A549 (cell line): Measurements from ENCODE around the gene DSG3. TPM values are rescaled to one million over a fixed set of nuclear protein-coding genes. Genes with fewer than 3 reads are reported as not detected.

ENCODE experiments used
- ATAC-seq, 2 experiments: fragments of 200-7000 bp in 1 of 2; fragments of >200 bp in 1 of 2; cut with Nextera tagmentation in 1 of 2; cut with Tn5 transposase in 1 of 2; 3 replicates each; pipeline versions ENCODE4 v1.8.0 to v1.9.1; 2018 to 2020; ENCODE audit warnings: mild to moderate bottlenecking in 1 of 2, moderate library complexity in 1 of 2
- CTCF ChIA-PET: fragments of 300-600 bp; sonication (Branson Sonifier 250); formaldehyde crosslinking; extraction: SDS; loops from one replicate; lab custom pipeline; 2021; ENCODE audit warnings: antibody characterized with exemption, inconsistent platforms; lab: Yijun Ruan, JAX
- POLR2A ChIA-PET: fragments of 350-600 bp; formaldehyde crosslinking; extraction: SDS; loops from one replicate; lab custom pipeline; 2021; ENCODE audit warnings: antibody characterized with exemption, inconsistent platforms; lab: Yijun Ruan, JAX
- DNase-seq, 2 experiments: peaks; one replicate each; pipeline versions ENCODE4 v3.0.0 to v3.0.0-alpha.2; 2011 to 2016; ENCODE audit warnings: low read depth in 1 of 2, low spot score in 1 of 2
- FAIRE-seq: peaks from 2 replicates; lab custom pipeline; 2011; peaks lifted over from hg19 to GRCh38; lab: Jason Lieb, UNC
- H3K27ac ChIP-seq, 2 experiments: fragments of >200 bp; sonication (Bioruptor Twin); formaldehyde crosslinking; 3 replicates each; pipeline ENCODE4 v1.5.1; 2016 to 2017
- H3K4me1 ChIP-seq: fragments of >200 bp; sonication (Bioruptor Twin); formaldehyde crosslinking; 3 replicates; pipeline ENCODE4 v1.6.1; 2016
- H3K4me2 ChIP-seq: fragments of >200 bp; sonication (Bioruptor Twin); formaldehyde crosslinking; 3 replicates; pipeline ENCODE4 v1.6.1; 2016
- H3K4me3 ChIP-seq: fragments of >200 bp; sonication (Bioruptor Twin); formaldehyde crosslinking; 3 replicates; pipeline ENCODE4 v1.5.1; 2016
- H3K9me3 ChIP-seq: fragments of >200 bp; sonication (Bioruptor Twin); formaldehyde crosslinking; 3 replicates; pipeline ENCODE4 v1.6.1; 2016
- CBX2 ChIP-seq: fragments of 200-600 bp; sonication (generic); IDR thresholded peaks from 2 replicates; pipeline ENCODE4 v1.6.1; 2016; ENCODE audit warnings: low read depth, mild to moderate bottlenecking, borderline replicate concordance
- CBX8 ChIP-seq: fragments of 200-600 bp; sonication (generic); IDR thresholded peaks from 2 replicates; pipeline ENCODE4 v1.6.1; 2016
- CEBPB ChIP-seq, 2 experiments: fragments of >200 bp in 1 of 2; sonication (Bioruptor Twin) in 1 of 2; formaldehyde crosslinking in 1 of 2; IDR thresholded peaks; 2 replicates each; pipeline ENCODE4 v1.6.1; 2012 to 2016
- EP300 ChIP-seq, 2 experiments: fragments of >200 bp; sonication (Bioruptor Twin); formaldehyde crosslinking; IDR thresholded peaks; 2 replicates in 1 of 2; 3 replicates in 1 of 2; pipeline ENCODE4 v1.6.1; 2016 to 2017
- FOXS1 ChIP-seq: fragments of 250-450 bp; sonication (Bioruptor Pico); IDR thresholded peaks from 2 replicates; pipeline ENCODE4 v1.5.0; 2020; ENCODE audit warnings: mild to moderate bottlenecking, moderate library complexity
- GATA3 ChIP-seq: IDR thresholded peaks from 2 replicates; pipeline ENCODE4 v1.6.1; 2012; ENCODE audit warnings: borderline replicate concordance
- HDAC2 ChIP-seq: fragments of 200-600 bp; sonication (generic); IDR thresholded peaks from 2 replicates; pipeline ENCODE4 v1.6.1; 2016
- HOXB13 ChIP-seq: fragments of 250-450 bp; sonication (Bioruptor Pico); IDR thresholded peaks from 2 replicates; pipeline ENCODE4 v1.5.0; 2020; ENCODE audit warnings: low read depth, mild to moderate bottlenecking, moderate library complexity
- JUN ChIP-seq, 2 experiments: fragments of >200 bp; sonication (Bioruptor Twin); formaldehyde crosslinking; IDR thresholded peaks; 2 replicates in 1 of 2; 3 replicates in 1 of 2; pipeline ENCODE4 v1.6.1; 2016 to 2017
- JUNB ChIP-seq: fragments of >200 bp; sonication (Bioruptor Twin); formaldehyde crosslinking; IDR thresholded peaks from 2 replicates; pipeline ENCODE4 v1.6.1; 2016
- KDM1A ChIP-seq: fragments of 200-600 bp; sonication (generic); IDR thresholded peaks from 2 replicates; pipeline ENCODE4 v1.6.1; 2016; ENCODE audit warnings: low read depth, mild to moderate bottlenecking
- MAFK ChIP-seq: fragments of 450-650 bp; IDR thresholded peaks from 2 replicates; pipeline ENCODE4 v1.6.1; 2014; ENCODE audit not compliant: partially characterized antibody
- MAX ChIP-seq: IDR thresholded peaks from 2 replicates; pipeline ENCODE4 v1.6.1; 2012
- NR3C1 ChIP-seq: fragments of >200 bp; sonication (Bioruptor Twin); formaldehyde crosslinking; IDR thresholded peaks from 3 replicates; pipeline ENCODE4 v1.6.1; 2017
- PBX3 ChIP-seq: IDR thresholded peaks from 2 replicates; pipeline ENCODE4 v1.6.1; 2012
- PHF8 ChIP-seq: fragments of 200-600 bp; sonication (generic); IDR thresholded peaks from 2 replicates; pipeline ENCODE4 v1.6.1; 2016; ENCODE audit warnings: low read depth, mild to moderate bottlenecking, antibody characterized with exemption, moderate library complexity, borderline replicate concordance
- RAD21 ChIP-seq, 2 experiments: fragments of >200 bp in 1 of 2; sonication (Bioruptor Twin) in 1 of 2; formaldehyde crosslinking in 1 of 2; IDR thresholded peaks in 1 of 2; conservative IDR thresholded peaks in 1 of 2; 2 replicates in 1 of 2; 3 replicates in 1 of 2; pipeline ENCODE4 v1.6.1; 2012 to 2018; ENCODE audit warnings: inconsistent platforms in 1 of 2
- RARB ChIP-seq: fragments of 250-450 bp; sonication (Bioruptor Pico); IDR thresholded peaks from 2 replicates; pipeline ENCODE4 v1.8.0; 2021; ENCODE audit warnings: mild to moderate bottlenecking, moderate library complexity
- SMC3 ChIP-seq: fragments of >200 bp; sonication (Bioruptor Twin); formaldehyde crosslinking; IDR thresholded peaks from 3 replicates; pipeline ENCODE4 v1.6.1; 2018; ENCODE audit warnings: inconsistent platforms
- ZC3H11A ChIP-seq: fragments of 450-650 bp; IDR thresholded peaks from 2 replicates; pipeline ENCODE4 v1.6.1; 2014; ENCODE audit warnings: antibody characterized with exemption, mild to moderate bottlenecking
- ZNF302 ChIP-seq: fragments of 250-450 bp; sonication (Bioruptor Pico); IDR thresholded peaks from 2 replicates; pipeline ENCODE4 v1.9.0; 2021; ENCODE audit warnings: inconsistent platforms, mild to moderate bottlenecking, moderate library complexity
- WGBS: methylation state at CpG from one replicate; pipeline ENCODE4 v1.1.6; 2017; ENCODE audit errors: missing lambda C conversion rate; 5-methylcytosine and 5-hydroxymethylcytosine counted together
- polyA plus RNA-seq, 4 experiments: library from polyadenylated mRNA; depleted of rRNA in 3 of 4; stranded (reverse); fragments of >200 nt; fragmentation: RNase III in 1 of 4; extraction: RNeasy Plus Mini Kit Qiagen cat#74134 plus additional on column Dnase treatment in 1 of 4; gene quantifications; 2 replicates in 3 of 4; 3 replicates in 1 of 4; pipeline ENCODE4 v1.2.3, GENCODE V29; 2011 to 2017
- TF ChIP-seq, protein P1 (sequence below): fragments of 150-350 bp; IDR thresholded peaks from 2 replicates; pipeline ENCODE4 v1.6.1; 2014; ENCODE audit warnings: low read depth, mild to moderate bottlenecking, low read length
- TF ChIP-seq, protein P2 (sequence below): IDR thresholded peaks from 2 replicates; pipeline ENCODE4 v1.6.1; 2012; ENCODE audit warnings: low read depth, borderline replicate concordance

Gene DSG3
- polyA plus RNA-seq, 2 of the 4 experiments (the other 2 are of a cell fraction): 0.01 to 0.03 TPM

- Histone ChIP-seq H3K4me1 (0 out of 3 replicates have a peak, but pooled peaks cover 5% of the 10 kb centered on the region), H3K9me3 (no peaks in the 10 kb centered on the region), H3K27ac (no peak overlapping the region), H3K4me2 (peak overlapping the region; percentile 32; the same call in 1 of the 3 replicates), H3K4me3 (no peak overlapping the region)
- no peak for TF ChIP-seq EP300 (IDR thresholded peaks at IDR 0.05)
- TF ChIP-seq FOXS1: no peak
- no peak for TF ChIP-seq MAX
- TF ChIP-seq HOXB13 (CRISPR knock-in tag): no peak
- TF ChIP-seq PBX3: no peak
- TF ChIP-seq CBX8: no peak
- no peak for TF ChIP-seq KDM1A
- no peak for TF ChIP-seq JUN (IDR thresholded peaks at IDR 0.05)
- TF ChIP-seq NR3C1: no peak
- TF ChIP-seq CBX2: no peak
- no peak for TF ChIP-seq ZC3H11A
- no peak for TF ChIP-seq MAFK
- no peak for TF ChIP-seq GATA3
- no peak for TF ChIP-seq CEBPB (IDR thresholded peaks at IDR 0.05)
- no peak for TF ChIP-seq SMC3
- TF ChIP-seq ZNF302 (CRISPR knock-in tag): no peak
- TF ChIP-seq, protein P1, sequence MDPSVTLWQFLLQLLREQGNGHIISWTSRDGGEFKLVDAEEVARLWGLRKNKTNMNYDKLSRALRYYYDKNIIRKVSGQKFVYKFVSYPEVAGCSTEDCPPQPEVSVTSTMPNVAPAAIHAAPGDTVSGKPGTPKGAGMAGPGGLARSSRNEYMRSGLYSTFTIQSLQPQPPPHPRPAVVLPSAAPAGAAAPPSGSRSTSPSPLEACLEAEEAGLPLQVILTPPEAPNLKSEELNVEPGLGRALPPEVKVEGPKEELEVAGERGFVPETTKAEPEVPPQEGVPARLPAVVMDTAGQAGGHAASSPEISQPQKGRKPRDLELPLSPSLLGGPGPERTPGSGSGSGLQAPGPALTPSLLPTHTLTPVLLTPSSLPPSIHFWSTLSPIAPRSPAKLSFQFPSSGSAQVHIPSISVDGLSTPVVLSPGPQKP: no peak
- no peak for TF ChIP-seq RAD21 (conservative IDR thresholded peaks at IDR 0.05 in 1 of 2, IDR thresholded peaks at IDR 0.05 in 1 of 2)
- no peak for TF ChIP-seq PHF8
- no peak for TF ChIP-seq JUNB
- ChIA-PET CTCF (interaction anchor here (0.6 to 1.0 kb wide), 2 partner anchors 75 to 77 kb away, joined by 3 read pairs; no protein-coding TSS in a partner anchor), POLR2A (no interaction called here)
- 52% methylated on average over 2 of the region's 2 CpGs for WGBS
- ATAC-seq: peak in 1 of 2 experiments; percentile 58; a peak in 1 of 6 replicates
- FAIRE-seq: no peak
- peak; percentile 4 to 10 for DNase-seq
These were observed 17.9 kb upstream of the DSG3 start for GRCh38 chr18:31429623-31430022.

DNA sequence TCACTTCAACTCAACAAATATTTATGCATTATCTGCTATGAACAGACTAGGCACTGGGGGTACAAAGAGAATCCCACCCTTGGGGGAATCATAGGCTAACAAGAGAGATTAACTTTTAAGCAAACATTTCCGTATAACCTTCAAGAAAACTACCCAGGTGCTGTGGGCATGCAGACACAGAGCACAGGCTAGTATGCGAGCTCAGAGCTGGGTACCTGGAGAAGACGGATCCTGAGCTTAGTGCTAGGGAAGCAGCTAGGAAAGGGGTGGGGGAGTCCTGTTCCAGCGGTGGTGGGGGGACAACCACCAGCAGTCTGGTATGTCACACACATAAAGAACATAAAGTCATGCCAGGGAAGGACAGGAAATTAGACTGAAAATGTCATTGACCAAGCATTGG lies 17.5 kb upstream of the DSG3 start:
- POLR2A ChIA-PET: no interaction called here
- no peak overlapping the region for H3K4me3 ChIP-seq
- FAIRE-seq: no peak
- 0 out of 3 replicates have a peak, but pooled peaks cover 5% of the 10 kb centered on the region for H3K4me1 ChIP-seq
- ATAC-seq: no peak
- TF ChIP-seq, protein P2, sequence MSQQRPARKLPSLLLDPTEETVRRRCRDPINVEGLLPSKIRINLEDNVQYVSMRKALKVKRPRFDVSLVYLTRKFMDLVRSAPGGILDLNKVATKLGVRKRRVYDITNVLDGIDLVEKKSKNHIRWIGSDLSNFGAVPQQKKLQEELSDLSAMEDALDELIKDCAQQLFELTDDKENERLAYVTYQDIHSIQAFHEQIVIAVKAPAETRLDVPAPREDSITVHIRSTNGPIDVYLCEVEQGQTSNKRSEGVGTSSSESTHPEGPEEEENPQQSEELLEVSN: no peak
- TF ChIP-seq, protein P1: no peak
- TF ChIP-seq ZC3H11A (no peak), RARB (CRISPR knock-in tag) (no peak), HDAC2 (no peak)
- no peak for DNase-seq
- no peak overlapping the region for H3K4me2 ChIP-seq
- CTCF ChIA-PET: interaction anchor here (1.0 kb wide), 1 partner anchor 76 kb away, joined by 3 read pairs; no protein-coding TSS in a partner anchor
- 74% methylated on average over 2 of the region's 4 CpGs for WGBS
- H3K27ac ChIP-seq: no peak overlapping the region
- no peaks in the 10 kb centered on the region for H3K9me3 ChIP-seq
